Epithelial cell of proximal tubule (primary cell): Measurements from ENCODE around the gene HACD4. TPM values are rescaled to one million over a fixed set of nuclear protein-coding genes. Genes with fewer than 3 reads are reported as not detected.
A peak's percentile ranks its signal among the peaks of the same experiment; 100 is the strongest.

Experiments used
- DNase-seq: peaks from one replicate; pipeline ENCODE4 v3.0.0-alpha.2; 2011; ENCODE audit warnings: low read depth
- H3K4me3 ChIP-seq: 2 replicates; pipeline ENCODE4 v1.5.1; 2011; ENCODE audit warnings: low read depth, mild to moderate bottlenecking, low read length
- total RNA-seq: library from RNA; depleted of rRNA; stranded (reverse); fragments of >200 nt; gene quantifications from 2 replicates; pipeline ENCODE4 v1.2.3, GENCODE V29; 2015
- TF ChIP-seq, protein P1 (sequence below): conservative IDR thresholded peaks from 2 replicates; pipeline ENCODE4 v1.5.1; 2012; ENCODE audit warnings: low read depth, mild to moderate bottlenecking, low read length

Gene HACD4, protein sequence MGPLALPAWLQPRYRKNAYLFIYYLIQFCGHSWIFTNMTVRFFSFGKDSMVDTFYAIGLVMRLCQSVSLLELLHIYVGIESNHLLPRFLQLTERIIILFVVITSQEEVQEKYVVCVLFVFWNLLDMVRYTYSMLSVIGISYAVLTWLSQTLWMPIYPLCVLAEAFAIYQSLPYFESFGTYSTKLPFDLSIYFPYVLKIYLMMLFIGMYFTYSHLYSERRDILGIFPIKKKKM
- 2.0 and 3.5 TPM in 2 replicates for total RNA-seq

DNA sequence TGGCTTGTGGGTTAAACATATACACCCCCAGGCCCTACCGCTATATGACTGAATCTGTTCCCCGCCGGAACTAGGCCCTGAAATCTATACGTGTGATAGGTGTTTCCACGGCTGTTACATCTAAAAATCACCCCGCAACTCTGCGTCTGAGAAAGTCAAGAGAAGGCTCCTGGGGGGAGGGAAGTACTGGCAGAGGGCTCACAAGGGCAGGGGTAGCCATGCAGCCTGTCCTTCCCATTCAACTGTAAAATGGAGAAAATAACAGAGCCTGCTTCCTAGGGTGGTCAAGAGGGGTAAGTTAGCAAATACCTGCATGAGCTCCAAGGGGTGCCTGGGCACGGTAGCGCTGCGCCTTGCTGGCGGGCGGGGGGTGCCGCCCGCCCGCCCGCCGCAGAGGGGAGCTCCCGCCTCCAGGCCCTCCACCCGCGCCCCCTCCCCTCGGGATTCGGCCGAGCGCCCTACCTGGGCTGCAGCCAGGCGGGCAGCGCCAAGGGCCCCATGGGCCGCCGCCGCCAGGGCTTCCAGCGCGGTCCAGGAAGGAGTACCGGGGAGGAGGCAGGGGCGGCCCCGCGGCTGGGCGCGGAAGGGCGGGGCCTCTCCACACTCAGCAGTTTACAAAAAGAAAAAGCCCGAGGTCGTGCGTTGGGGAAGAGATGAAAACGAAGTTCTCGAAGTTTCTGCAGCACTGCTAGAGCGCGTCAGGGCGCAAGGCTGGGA is at the start of gene HACD4:
Gene HACD4 (minus strand): TSS at position 550 of the 717 bp plus-strand sequence. CDS start 50 bp downstream, at position 500.
- TF ChIP-seq, protein P1, sequence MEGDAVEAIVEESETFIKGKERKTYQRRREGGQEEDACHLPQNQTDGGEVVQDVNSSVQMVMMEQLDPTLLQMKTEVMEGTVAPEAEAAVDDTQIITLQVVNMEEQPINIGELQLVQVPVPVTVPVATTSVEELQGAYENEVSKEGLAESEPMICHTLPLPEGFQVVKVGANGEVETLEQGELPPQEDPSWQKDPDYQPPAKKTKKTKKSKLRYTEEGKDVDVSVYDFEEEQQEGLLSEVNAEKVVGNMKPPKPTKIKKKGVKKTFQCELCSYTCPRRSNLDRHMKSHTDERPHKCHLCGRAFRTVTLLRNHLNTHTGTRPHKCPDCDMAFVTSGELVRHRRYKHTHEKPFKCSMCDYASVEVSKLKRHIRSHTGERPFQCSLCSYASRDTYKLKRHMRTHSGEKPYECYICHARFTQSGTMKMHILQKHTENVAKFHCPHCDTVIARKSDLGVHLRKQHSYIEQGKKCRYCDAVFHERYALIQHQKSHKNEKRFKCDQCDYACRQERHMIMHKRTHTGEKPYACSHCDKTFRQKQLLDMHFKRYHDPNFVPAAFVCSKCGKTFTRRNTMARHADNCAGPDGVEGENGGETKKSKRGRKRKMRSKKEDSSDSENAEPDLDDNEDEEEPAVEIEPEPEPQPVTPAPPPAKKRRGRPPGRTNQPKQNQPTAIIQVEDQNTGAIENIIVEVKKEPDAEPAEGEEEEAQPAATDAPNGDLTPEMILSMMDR: no peak
- peak within 1 kb of the TSS; percentile 53 for H3K4me3 ChIP-seq
- no peak for DNase-seq

- TF ChIP-seq, protein P1: no peak
- DNase-seq: no peak
- no peak overlapping the region for H3K4me3 ChIP-seq
Observed at GRCh38 chr9:21080793-21081192, 49.4 kb upstream of the HACD4 start.

- DNase-seq: no peak
- H3K4me3 ChIP-seq: no peak overlapping the region
- TF ChIP-seq, protein P1: peak; percentile 16
Observed at GRCh38 chr9:21078702-21079101, 47.3 kb upstream of the HACD4 start.

DNA sequence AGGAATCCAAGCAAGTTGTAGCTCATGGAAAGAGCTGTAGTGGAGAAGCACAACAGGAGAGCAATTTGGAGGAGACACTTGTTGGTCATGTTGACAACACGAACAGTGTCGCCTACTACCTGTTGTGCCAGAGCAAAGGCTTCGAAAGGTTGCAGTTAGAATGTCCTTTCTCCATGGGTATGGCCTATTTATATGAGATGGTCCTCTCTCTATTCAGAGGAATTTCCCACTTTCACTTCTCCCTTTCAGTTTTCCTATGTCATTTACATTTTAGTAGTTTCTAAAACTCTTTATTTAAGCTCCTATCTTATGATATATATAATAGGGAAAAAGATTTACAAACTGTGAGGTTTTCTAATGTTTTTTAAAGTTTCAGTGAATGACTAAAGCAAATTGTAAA is 46.3 kb upstream of the HACD4 start, which contains the start of gene IFNB1:
Gene IFNB1 (minus strand): TSS at position 162 of the 400 bp plus-strand sequence. CDS start 73 bp downstream, at position 89.
- no peak within 1 kb of the TSS for H3K4me3 ChIP-seq
- DNase-seq: no peak
- TF ChIP-seq, protein P1: no peak

DNA sequence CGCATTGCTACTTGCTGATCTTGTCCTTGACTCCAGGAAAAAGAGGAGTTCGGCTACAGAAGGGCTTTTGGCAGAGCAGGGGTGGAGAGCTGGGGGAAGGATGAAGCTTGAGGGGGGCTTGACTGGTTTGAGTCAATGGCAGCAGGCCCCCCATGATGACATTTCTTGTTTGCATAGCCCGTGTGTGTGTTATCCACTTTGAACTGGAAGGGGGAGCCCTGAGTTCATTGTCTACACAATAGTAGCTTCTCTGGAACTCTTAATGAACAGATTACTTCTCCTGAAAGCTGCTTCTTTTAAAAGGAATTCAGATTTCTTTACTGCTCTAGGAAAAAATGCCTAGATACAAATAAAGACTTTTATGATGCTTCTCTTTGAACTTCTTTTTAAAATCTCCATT is 44.0 kb upstream of the HACD4 start:
- DNase-seq: no peak
- H3K4me3 ChIP-seq: no peak overlapping the region
- TF ChIP-seq, protein P1: no peak

DNA sequence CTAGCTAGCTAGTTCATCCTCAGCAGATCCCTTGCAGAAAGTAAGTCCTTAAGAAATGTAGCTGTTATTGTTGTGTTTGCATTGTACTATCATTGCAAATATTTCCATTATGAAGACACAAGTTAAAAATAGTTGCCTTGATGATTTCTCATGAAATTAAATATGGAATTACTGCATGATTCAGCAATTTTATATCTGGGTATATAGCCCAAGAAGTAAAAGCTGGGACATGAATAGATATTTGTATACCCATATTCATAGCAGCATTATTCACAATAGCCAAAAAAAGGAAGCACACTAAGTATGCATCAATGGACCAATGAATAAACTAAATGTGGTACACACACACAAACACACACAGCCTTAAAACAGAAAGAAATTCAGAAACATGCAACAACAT is 39.5 kb upstream of the HACD4 start:
- H3K4me3 ChIP-seq: no peak overlapping the region
- TF ChIP-seq, protein P1: no peak
- no peak for DNase-seq
